GM21390 (cell line): ENCODE measurements around the gene ABCG2.
"Not testable (repeated sequence)": the region's sequence is repeated elsewhere in the genome, so short reads cannot be mapped to it uniquely, and the experiment has no call there.

ENCODE experiments used
- ATAC-seq: cut with Tn5 transposase; IDR thresholded peaks from one replicate; pipeline ENCODE4 v1.9.1; 2021; ENCODE audit not compliant: unreplicated experiment

The ABCG2 gene

DNA sequence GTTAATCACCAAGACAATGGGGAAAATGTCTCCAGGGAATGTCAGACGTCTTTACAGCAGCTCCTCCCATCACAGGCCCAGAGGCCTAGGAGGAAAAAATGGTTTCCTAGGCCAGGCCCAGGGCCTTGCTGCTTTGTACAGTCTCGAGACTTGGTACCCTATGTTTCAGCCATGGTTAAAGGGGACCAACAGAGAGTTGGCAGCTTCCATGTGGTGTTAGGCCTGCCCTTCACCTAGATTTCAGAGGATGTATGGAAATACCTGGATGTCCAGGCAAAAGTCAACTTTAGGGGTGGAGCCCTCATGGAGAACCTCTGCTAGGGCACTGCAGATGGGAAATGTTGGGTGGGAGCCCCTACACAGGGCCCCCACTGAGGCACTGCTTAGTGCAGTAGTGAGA is 38.5 kb downstream of the ABCG2 start:
- no peak for ATAC-seq

DNA sequence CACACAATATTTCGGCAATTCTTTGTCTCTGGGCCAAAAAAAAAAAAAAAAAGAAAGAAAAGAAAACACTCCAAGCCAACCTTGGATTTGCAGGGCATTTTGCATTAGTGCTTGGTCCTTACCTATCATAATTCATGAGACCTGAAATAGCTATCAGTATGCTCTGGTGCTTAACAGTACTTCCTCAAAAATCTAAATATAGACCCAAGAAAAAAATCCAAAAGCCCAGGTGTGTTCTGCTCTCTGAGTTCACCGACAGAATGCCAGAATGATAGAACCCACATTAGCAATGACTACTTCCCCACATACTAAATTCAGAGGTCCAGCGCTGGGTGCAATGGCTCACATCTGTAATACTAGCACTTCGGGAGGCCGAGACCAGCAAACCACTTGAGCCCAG is 42.9 kb downstream of the ABCG2 start:
- no peak for ATAC-seq

DNA sequence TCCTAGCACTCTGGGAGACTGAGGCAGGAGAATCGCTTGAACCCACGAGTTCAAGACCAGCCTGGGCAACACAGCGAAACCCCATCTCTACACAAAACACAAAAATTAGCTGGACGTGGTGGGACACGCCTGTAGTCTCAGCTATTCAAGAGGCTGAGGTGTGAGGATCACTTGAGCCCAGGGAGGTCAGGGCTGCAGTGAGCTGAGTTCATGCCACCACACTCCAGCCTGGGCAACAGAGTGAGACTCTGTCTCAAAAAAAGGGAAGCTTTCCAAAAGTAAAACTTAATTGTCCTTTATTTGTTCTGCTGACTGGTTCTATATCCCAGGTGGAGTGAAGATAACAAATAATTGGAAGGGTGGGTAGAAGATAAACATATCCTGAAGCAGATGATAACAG is 45.6 kb downstream of the ABCG2 start:
- ATAC-seq: no peak

DNA sequence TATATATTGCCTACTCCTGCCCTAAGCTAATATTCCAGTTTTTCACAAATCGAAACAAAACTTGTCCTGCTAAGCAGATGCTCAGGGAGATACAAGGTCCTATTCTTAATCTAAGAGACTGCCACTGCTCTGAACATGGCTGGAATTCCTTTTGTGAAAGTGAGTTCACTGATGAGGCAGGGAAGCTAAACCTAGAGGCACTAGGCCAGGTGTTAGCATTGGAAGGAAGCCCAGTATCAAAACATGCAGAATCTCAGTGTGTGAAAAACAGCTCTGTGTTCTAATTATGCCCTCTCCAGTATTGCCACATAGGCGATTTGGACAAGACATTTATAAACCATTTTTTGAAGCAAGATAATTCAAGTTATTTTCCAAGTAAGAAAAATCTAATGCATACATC is 47.6 kb downstream of the ABCG2 start:
- ATAC-seq: no peak

DNA sequence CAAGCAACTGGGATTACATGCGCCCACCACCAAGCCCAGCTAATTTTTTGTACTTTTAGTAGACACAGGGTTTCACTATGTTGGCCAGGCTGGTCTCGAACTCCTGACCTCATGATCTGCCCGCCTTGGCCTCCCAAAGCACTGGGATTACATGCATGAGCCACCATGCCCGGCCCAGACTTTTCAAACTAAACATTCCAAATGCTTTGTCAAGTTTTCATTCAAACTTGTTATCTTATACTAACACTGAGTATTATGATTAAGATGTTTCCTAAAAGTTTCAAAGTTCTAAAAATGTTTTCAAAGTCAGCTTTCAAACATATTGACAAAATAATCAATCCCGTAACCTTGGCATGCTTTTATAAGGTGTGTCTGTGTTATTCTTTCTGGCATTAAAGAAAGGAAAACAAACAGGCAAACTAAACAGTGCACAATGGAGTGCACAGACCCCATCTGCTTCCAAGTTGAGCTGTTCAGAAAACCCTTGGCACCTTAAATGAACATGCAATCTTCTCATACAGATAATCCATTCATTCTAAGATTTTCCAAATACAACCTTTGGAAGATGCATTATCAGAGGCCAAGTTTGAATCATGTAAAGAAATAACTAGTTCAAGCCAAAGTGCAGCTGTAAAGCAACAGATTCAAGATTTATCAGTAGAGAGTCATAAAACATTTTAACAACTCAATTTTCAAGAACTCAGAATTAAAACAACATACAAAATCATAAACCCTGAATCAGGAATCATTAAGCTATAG is 49.1 kb downstream of the ABCG2 start:
- ATAC-seq: no peak

DNA sequence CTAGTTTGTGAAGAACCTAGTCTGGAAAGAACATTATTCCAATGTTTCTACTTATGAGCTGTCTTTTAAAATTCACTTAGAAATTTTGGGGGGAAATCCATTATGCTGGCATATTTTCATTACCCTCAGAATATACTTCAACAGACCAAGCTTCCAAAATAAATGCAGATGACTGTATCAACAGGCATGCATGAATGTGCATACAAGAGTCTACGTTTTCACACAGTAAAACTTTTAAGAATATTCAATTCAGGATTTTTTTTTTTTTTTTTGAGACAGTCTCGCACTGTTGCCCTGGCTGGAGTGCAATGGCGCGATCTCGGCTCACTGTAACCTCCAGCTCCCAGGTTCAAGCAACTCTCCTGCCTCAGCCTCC is 49.7 kb downstream of the ABCG2 start:
- ATAC-seq: no peak

DNA sequence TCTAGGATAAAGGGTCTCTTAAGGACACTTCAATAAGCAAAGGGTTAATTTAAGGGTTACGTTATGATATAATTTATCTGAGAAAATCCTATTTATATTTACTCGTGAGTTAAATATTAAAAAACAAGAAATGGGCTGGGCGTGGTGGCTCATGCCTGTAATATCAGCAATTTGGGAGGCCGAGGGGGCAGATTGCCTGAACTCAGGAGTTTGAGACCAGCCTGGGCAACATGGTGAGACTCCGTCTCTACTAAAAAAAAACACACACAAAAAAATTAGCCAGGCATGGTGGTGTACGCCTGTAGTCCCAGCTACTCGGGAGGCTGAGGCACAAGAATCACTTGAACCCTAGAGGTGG is 50.4 kb downstream of the ABCG2 start:
- not testable (repeated sequence) for ATAC-seq

DNA sequence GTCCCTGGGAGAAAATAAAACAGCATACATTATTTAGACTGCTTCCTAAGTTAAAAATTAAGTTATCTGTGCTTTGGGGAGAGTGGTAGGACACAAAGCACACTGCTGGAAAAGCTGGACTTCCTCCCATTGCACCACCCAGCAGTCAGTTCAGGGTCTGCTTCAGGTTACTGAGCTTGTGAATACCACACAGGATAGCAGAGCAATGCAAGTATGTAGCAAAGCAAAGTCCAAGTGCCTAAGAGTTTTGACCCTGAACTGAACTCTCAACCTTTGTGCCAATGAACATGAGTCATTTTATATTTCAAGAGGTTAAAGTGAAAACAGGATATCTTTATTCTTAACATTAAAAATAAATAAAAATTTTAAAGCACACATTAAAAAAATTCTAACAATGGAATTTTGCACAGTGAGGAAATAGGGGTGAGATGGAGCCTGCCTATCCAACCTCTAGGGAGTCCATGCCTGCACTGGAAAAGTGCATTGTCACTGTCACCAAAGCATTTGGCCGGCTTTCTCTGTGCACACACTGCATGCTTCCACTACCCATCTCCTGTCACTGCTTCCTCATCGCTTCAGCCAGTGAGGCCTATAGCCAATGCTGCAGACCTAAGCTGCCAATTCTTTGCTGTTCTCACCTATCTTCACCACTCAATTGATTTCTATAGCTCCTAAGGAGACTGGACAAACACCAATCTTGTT is 50.9 kb downstream of the ABCG2 start:
- no peak for ATAC-seq

DNA sequence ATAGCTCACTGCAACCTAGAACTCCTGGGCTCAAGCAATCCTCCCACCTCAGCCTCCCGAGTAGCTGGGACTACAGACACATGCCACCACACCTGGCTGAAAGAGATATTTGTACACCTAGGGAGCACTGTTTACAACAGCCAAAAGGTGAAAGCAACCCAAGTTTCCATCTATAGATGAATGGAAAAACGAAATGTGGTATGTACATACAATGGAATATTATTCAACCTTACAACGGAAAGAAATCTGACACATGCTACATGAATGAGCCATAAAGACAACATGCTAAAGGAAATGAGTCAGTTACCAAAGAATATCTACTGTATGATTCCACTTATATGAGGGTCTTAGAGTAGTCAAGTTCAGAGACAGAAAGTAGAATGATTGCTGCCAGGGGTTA is 52.2 kb downstream of the ABCG2 start:
- no peak for ATAC-seq

DNA sequence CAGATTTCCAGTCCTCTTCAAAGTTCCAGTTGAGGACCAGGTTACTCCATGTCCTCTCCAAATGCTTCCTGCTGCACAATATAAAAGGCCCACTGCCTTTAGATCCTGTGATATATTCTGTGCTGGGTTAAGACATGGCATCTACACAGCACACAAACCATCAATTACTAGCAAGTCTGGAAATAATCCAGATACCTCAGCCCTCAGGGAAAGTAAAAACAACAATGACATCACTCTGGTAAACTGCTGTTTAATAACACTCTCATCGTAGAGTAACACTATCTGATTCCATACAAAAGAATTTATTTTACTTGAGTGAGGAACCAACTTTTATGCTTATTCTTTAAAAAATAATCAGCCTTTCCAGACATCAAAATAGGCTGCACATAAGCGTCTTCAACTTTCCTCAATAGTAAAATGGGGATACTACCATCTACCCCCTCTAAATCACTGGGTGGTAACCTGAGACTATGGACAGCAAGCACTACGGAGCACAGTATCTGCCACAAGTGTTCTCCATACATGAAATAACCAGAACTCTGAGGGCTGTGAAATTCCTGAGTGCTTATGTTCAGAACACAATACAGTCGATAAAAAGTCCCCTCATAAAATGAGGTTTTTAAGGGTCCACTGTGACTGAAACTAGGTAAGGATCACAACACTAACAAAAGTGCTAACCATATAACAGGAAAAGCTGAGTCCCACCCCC is 53.4 kb downstream of the ABCG2 start:
- no peak for ATAC-seq

DNA sequence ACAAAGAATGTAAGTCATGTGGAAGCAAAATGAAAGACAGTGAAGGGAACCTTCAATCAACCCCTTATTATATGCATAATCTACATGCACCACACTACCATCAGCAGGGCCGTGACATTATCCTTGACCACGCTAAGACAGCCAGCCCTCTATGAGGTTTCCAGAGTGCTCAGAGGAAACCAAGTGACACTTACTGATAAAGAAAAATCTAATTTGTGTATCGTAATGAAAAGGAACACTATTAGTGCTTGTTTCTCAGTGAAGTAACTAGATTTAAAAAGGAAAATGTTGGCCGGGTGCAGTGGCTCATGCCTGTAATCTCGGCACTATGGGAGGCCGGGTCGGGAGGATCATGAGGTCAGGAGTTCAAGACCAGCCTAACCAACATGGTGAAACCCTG is 56.4 kb downstream of the ABCG2 start:
- no peak for ATAC-seq

DNA sequence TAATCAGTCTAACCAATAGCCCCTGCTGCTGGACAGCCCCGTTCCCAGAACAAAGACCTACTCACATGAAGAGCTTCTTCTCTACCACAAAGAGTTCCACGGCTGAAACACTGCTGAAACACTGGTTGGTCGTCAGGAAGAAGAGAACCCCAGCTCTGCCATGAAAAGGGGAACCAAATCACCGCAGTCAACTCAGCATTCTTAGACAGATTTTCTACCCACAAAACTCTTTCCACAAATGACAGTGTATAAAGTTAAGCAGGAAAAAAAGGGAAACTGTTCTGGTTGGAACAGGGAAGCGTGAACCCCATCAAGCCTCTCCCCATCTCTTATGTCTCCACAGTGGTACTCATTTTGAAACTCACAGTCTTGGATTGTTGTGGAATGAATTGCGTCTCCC is 57.3 kb downstream of the ABCG2 start:
- ATAC-seq: no peak

DNA sequence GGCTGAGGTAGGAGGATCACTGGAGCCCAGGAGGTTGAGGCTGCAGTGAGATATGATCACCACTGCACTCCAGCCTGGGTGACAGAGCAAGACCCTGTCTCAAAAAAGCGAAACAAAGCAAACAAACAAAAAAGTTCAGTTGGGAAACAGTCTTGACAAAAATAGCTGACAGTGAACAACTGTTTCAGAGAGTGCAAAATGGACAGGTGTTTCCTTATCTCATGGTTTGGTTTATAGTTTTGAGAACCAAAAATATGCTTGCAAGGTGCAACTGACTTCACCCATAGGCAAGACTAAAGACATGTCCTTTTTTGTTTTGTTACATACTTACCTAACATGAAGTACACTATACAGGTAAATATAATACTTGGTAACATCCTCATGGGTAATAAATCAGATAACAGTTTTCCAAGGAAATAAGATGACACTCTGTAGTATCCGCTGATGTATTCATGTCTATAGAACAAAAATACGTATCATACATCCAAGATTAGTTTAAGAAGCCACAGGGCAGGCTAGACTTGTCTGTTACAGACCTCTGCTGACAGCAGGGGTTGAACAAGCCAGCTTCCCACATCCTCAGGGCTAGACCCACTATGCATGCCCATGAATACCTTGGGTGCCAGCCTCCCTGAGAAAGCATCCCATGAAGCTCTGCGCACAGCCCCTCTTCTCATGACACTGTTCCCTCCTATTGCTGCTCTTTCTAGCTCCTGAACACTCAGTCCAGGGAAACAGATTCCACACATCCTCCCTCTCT is 59.3 kb downstream of the ABCG2 start:
- no peak for ATAC-seq

DNA sequence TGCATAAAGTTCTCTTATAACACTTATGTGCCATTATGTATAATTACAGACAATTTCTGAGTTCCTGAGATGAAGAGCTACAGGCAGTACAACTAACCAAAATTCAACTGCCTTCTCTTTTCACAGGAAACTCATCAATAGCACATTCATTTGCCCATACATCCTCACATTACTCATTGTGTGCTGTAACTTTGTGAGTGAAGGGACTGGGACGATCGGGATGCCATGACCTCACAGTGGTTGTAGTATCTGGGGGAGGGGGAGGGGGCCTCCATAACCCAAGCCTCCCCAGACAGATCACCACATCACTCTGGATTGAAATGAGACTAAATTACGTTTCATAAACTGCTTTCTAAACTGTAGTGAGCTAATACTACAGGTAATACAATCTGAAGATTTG is 60.7 kb downstream of the ABCG2 start:
- no peak for ATAC-seq

DNA sequence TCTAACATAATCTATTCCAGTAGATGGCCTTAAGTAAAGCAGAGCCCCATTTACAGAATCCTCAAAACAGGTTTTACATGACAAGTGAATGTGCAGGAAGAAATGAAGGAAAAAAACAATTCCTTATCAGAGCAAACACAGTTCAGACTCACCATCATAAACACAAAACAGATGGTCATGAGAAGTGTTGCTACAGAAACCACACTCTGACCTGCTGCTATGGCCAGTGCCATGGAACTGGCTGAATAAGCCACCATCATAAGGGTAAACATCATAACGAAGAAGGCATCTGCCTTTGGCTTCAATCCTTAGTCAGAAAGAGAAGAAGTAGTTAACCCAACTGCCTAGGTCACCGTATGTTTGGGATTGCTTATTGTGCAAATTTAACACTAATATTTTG is 61.1 kb downstream of the ABCG2 start:
- no peak for ATAC-seq

DNA sequence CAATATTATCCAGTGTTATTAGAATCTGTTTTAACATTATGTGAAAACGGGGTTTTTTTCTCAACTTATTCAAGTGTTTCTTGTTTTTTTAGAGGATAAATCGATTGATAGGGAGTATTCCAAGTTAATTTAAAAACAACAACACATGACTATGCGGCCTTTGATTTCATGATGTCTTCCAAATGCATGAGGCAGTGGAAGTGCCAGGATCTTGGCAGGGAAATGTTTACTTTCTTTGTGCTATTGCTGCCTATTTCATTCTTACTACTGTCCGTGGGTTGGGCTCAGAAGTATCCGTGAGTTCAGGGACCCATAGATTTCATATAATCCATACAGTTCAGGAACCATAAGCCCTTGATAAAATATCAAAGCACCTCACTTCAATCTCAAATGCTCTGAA is 64.6 kb downstream of the ABCG2 start:
- ATAC-seq: no peak

DNA sequence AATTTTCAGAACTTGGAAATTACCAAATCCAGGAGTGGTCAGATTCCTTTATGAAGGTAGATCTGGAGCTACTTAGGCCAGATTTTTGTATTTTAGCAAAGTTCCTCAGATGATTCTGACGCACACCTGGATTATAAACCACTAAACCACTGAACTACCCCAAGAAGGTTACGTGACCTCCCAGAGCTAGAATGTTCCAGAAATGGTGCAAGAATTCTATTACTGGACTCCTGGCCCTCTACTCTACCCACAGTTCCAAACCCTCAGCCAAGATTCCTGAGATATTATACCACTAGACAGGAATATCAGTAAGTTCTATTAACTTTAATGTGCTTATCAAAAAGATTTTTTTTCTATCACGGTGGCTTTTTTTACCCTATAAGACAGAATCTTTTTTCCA is 67.1 kb downstream of the ABCG2 start:
- ATAC-seq: no peak

DNA sequence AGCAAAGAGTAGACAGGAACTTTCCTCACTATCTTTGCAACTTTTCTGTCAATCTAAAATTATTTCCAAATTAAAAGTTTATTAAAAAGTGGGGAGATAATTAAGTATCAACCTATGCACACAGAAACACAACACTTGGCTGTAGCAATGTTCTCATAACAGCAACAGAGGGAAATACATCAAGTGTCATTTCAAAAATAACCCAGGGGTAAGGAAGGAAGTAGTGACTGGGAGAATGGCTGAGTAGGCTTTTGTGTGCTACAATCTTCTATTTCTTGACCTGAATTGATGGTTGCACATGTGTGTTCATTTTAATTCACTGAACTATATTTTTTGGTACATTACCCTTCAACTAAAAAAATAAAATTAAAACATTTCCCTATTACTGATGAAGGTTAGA is 67.5 kb downstream of the ABCG2 start:
- no peak for ATAC-seq

DNA sequence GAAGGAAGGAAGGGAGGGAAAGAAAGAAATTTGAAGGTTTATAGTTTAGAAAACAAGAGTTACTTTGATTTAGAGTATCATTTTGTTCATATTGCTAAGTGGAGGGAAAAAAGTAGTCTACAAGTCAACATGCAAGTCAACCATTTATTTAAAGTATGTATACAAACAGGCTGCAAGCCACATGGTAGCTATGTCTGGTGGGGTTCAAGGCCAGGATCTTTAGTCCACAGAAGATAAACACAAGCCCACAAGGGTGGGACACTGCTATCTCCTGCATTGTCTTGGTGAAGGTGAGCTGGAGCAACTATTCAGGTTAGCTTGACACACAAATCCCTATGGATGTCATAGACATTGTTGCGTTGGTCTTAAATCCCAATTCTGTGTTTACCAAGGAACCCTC is 71.4 kb downstream of the ABCG2 start:
- ATAC-seq: no peak

DNA sequence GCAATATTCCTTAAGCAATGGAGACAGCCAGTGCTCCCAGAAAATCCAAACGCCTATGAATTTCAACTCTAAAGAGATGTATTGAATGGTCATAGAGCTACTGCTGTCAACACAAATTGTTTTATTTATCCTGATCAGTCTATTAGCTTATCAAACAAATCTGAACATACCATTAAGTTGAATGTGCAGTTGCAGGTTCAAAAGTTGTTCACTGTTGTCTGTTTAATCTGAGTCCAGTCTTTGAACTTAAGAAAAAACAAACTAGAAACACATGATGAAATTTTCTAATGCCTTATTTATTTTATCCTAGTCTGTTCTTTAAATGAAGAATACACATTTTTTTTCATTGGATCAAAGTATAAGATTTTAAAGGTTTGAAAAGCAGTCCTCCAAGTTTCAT is 77.8 kb downstream of the ABCG2 start:
- ATAC-seq: no peak

DNA sequence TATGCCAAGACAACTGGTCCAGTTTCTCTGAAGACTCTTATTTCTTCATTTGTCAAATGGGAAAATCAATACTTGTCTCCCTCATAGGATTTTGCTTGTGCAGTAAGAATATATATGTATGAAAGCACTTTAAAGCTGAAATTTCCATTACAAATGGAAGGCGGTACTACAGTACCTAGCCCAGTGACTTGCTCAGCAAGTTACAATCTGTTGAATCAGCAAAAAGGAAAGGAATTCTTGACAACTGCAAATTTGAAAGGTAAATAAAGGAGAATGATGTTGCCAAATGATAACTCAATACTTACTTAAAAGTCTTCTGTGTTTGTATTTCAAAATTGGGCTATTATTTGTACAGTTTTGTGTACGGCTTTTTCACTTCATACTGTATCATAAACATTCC is 79.9 kb downstream of the ABCG2 start:
- ATAC-seq: no peak
